HEK293T (cell line): Measurements from ENCODE around the gene C17orf78.
"Not testable (repeated sequence)": the region's sequence is repeated elsewhere in the genome, so short reads cannot be mapped to it uniquely, and the experiment has no call there.

Experiments
- CTCF ChIA-PET: fragments of 350-600 bp; formaldehyde crosslinking; extraction: SDS; loops from one replicate; lab custom pipeline; 2021; ENCODE audit warnings: antibody characterized with exemption, inconsistent platforms; lab: Yijun Ruan, JAX
- POLR2A ChIA-PET: fragments of 350-600 bp; formaldehyde crosslinking; extraction: SDS; loops from one replicate; lab custom pipeline; 2020; ENCODE audit warnings: antibody characterized with exemption, inconsistent platforms; lab: Yijun Ruan, JAX
- DNase-seq: peaks from one replicate; pipeline ENCODE4 v3.0.0; 2012; ENCODE audit warnings: mixed read lengths; ENCODE audit errors: extremely low spot score
- ARNT ChIP-seq: fragments of 450-650 bp; IDR thresholded peaks from 2 replicates; pipeline ENCODE4 v1.6.1; 2017; ENCODE audit warnings: mild to moderate bottlenecking
- BHLHE40 ChIP-seq: fragments of 450-650 bp; IDR thresholded peaks from 2 replicates; pipeline ENCODE4 v1.6.1; 2016; ENCODE audit warnings: mild to moderate bottlenecking, moderate library complexity, borderline replicate concordance
- CTBP1 ChIP-seq: fragments of 450-650 bp; IDR thresholded peaks from 2 replicates; pipeline ENCODE4 v1.6.1; 2016; ENCODE audit warnings: borderline replicate concordance
- ELF4 ChIP-seq: fragments of 450-650 bp; IDR thresholded peaks from 2 replicates; pipeline ENCODE4 v1.6.1; 2017; ENCODE audit warnings: antibody characterized with exemption
- FOXA1 ChIP-seq: fragments of 450-650 bp; IDR thresholded peaks from 2 replicates; pipeline ENCODE4 v1.6.1; 2016; ENCODE audit warnings: mild to moderate bottlenecking
- FOXK2 ChIP-seq: fragments of 450-650 bp; IDR thresholded peaks from 2 replicates; pipeline ENCODE4 v1.6.1; 2016; ENCODE audit warnings: mild to moderate bottlenecking
- FOXM1 ChIP-seq: fragments of 450-650 bp; IDR thresholded peaks from 2 replicates; pipeline ENCODE4 v1.6.1; 2017; ENCODE audit warnings: mild to moderate bottlenecking, borderline replicate concordance
- HDGF ChIP-seq: fragments of 450-650 bp; IDR thresholded peaks from 2 replicates; pipeline ENCODE4 v1.6.1; 2017; ENCODE audit warnings: antibody characterized with exemption, borderline replicate concordance
- L3MBTL2 ChIP-seq: fragments of 450-650 bp; conservative IDR thresholded peaks from 2 replicates; pipeline ENCODE4 v1.6.1; 2016; ENCODE audit warnings: mild to moderate bottlenecking
- LEF1 ChIP-seq: fragments of 450-650 bp; IDR thresholded peaks from 2 replicates; pipeline ENCODE4 v1.6.1; 2017; ENCODE audit warnings: mild to moderate bottlenecking, borderline replicate concordance
- NFRKB ChIP-seq: fragments of 450-650 bp; IDR thresholded peaks from 2 replicates; pipeline ENCODE4 v1.6.1; 2016; ENCODE audit warnings: mild to moderate bottlenecking, moderate library complexity
- PKNOX1 ChIP-seq: fragments of 450-650 bp; IDR thresholded peaks from 2 replicates; pipeline ENCODE4 v1.6.1; 2016
- SP1 ChIP-seq: fragments of 450-650 bp; IDR thresholded peaks from 2 replicates; pipeline ENCODE4 v1.6.1; 2017
- SUZ12 ChIP-seq: fragments of 450-650 bp; IDR thresholded peaks from 2 replicates; pipeline ENCODE4 v1.6.1; 2016; ENCODE audit warnings: mild to moderate bottlenecking
- TARDBP ChIP-seq: fragments of 450-650 bp; IDR thresholded peaks from 2 replicates; pipeline ENCODE4 v1.6.1; 2016
- ZNF384 ChIP-seq: fragments of 450-650 bp; IDR thresholded peaks from 2 replicates; pipeline ENCODE4 v1.6.1; 2016

The C17orf78 gene

GRCh38 chr17:37344519-37344918, 31.3 kb upstream of the C17orf78 start:
- ChIA-PET CTCF (no interaction called here), POLR2A (interaction anchor here (1.4 kb wide), 1 partner anchor 14 kb away, joined by 4 read pairs; no protein-coding TSS in a partner anchor)
- TF ChIP-seq CTBP1 (no peak), ELF4 (no peak), HDGF (no peak), TARDBP (no peak), FOXA1 (no peak), ARNT (no peak), FOXK2 (no peak), LEF1 (no peak), FOXM1 (no peak), SUZ12 (no peak), BHLHE40 (no peak), L3MBTL2 (no peak), NFRKB (no peak), ZNF384 (no peak), PKNOX1 (no peak), SP1 (no peak)
- DNase-seq, result no peak

GRCh38 chr17:37346863-37347402, 28.9 kb upstream of the C17orf78 start:
- DNase-seq, POLR2A ChIA-PET, CTCF ChIA-PET: not testable (repeated sequence)

DNA sequence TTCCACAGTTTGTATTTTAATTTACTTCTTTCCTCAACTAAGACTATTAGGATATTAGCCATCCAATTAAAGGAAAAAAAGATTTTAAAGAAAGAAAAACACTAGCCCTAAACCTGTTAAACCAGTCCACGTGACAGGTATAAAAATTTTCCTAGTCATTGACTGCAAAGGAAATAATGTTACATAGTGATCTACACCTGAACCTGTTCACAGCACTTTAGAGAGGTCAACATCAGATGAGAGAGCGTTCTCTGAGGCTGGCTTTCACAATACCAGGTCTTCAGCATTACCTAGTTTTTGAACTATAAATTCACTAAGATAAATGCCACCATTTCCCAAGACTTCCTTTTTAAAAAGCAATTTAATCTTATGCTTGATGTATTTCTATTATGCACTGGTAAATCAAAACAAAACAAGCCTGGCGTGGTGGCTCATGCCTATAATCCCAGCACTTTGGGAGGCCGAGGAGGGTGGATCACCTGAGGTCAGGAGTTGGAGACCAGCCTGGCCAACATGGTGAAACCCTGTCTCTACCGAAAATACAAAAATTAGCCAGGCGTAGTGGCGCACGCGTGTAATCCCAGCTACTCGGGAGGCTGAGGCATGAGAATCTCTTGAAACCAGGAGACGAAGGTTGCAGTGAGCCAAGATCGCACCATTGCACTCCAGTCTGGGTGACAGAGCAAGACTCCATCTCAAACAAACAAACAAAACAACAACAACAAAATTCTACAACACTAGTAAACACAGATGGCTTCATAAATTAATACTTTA, 18.8 kb upstream of the C17orf78 start:
- POLR2A ChIA-PET, result interaction anchor here (2.1 kb wide), 1 partner anchor 16 kb away, joined by 7 read pairs; no protein-coding TSS in a partner anchor
- CTCF ChIA-PET, DNase-seq: not testable (repeated sequence)

- CTCF ChIA-PET, result interaction anchor here (0.6 to 2.4 kb wide), 2 partner anchors 15 kb away, joined by 3 to 15 read pairs; no protein-coding TSS in a partner anchor
- peak; percentile 36 for DNase-seq
- no peak for TF ChIP-seq TARDBP
- TF ChIP-seq L3MBTL2, result no peak
- TF ChIP-seq FOXA1, result no peak
- no peak for TF ChIP-seq ZNF384
- no peak for TF ChIP-seq LEF1
- TF ChIP-seq HDGF, result no peak
- TF ChIP-seq ELF4, result no peak
- TF ChIP-seq NFRKB, result no peak
- TF ChIP-seq BHLHE40, result no peak
- TF ChIP-seq PKNOX1, result no peak
- no peak for TF ChIP-seq ARNT
- no peak for TF ChIP-seq SUZ12
- TF ChIP-seq CTBP1, result no peak
- TF ChIP-seq FOXK2, result no peak
- TF ChIP-seq SP1, result no peak
- TF ChIP-seq FOXM1, result no peak
- POLR2A ChIA-PET, result interaction anchor here (1.0 to 2.4 kb wide), 17 partner anchors 9 to 757 kb away, joined by 3 to 8 read pairs (median 4); partner anchors contain the start of gene MRM1
Observed at GRCh38 chr17:37358098-37358829, 17.5 kb upstream of the C17orf78 start.

DNA sequence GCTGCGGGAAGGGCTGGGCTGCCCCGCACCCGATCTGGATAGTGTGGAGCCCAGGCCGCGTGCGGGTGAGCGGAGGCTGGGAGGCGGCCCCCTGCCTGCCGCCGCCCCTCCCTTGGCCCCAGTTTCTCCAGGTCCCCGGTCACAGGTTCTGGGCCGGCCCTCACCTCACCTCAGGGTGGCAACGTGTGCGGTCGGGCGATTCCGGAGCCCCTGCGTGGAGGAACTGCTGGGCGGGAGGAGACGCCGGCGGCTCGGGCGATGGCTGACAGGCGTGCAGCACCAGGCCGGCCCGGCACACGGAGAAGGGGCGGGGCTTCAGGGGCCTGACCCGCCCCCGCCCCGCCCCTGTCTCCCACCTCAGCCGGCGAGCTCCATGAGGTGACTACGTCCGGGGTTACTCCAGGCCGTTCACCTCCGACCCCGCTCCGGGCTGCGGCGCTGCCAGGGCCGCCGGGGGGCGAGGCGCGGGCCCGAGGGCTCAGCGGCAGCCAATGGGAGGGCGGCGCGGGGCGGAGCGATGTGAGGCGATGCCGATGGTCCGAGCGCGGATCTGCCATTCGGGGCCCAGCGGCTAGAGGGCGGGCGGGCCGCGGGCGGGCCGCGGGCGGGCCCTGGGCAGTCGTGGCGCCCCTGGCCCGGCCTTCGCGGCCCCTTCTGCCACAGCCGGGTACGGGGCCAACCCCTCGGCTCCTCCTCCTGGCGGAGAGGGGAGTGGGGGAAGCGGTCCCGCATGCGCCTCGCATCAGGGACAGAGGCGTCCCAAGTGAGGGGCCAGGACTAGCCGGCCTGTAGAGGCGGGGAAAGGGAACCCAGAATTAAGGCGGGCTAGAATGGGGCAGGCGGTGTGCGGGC, 16.7 kb upstream of the C17orf78 start:
- POLR2A ChIA-PET, result interaction anchor here (0.7 to 2.4 kb wide), 18 partner anchors 8 to 757 kb away, joined by 3 to 8 read pairs (median 4); partner anchors contain the start of gene MRM1
- CTCF ChIA-PET, result interaction anchor here (0.6 to 2.4 kb wide), 3 partner anchors 14 to 90 kb away, joined by 3 to 15 read pairs (median 3); no protein-coding TSS in a partner anchor
- DNase-seq, result peak; percentile 84
- TF ChIP-seq NFRKB, result no peak
- peak; percentile 64; the same call in 1 of the 2 replicates for TF ChIP-seq L3MBTL2
- no peak for TF ChIP-seq SUZ12
- TF ChIP-seq PKNOX1, result peak; percentile 51; the same call in 1 of the 2 replicates
